Neural crest cell (in vitro differentiated cells): ENCODE data around the gene SLC7A11. TPM values are rescaled to one million over a fixed set of nuclear protein-coding genes. Genes with fewer than 3 reads are reported as not detected.

Source experiments
- DNase-seq: peaks from one replicate; pipeline ENCODE4 v3.0.0; 2021; ENCODE audit warnings: low read depth, mixed read lengths, low spot score
- H3K27ac Mint-ChIP-seq: one replicate; pipeline ENCODE4 v1.8.0; 2021; ENCODE audit warnings: mild to moderate bottlenecking, mixed read lengths; ENCODE audit not compliant: unreplicated experiment
- H3K27me3 Mint-ChIP-seq: 2 replicates; pipeline ENCODE4 v1.8.0; 2021; ENCODE audit warnings: low read depth, mild to moderate bottlenecking, mixed read lengths
- H3K36me3 Mint-ChIP-seq: 2 replicates; pipeline ENCODE4 v1.8.0; 2021; ENCODE audit warnings: low read depth, mild to moderate bottlenecking, mixed read lengths
- H3K4me1 Mint-ChIP-seq: 2 replicates; pipeline ENCODE4 v1.8.0; 2021; ENCODE audit warnings: mixed read lengths
- H3K4me3 Mint-ChIP-seq: one replicate; pipeline ENCODE4 v1.8.0; 2021; ENCODE audit warnings: mild to moderate bottlenecking, mixed read lengths
- H3K9me3 Mint-ChIP-seq: 2 replicates; pipeline ENCODE4 v1.8.0; 2021; ENCODE audit warnings: mixed read lengths
- CTCF ChIP-seq: fragments of 200-600 bp; sonication (generic); conservative IDR thresholded peaks from 2 replicates; pipeline ENCODE4 v1.5.0; 2021; ENCODE audit warnings: antibody characterized with exemption, mild to moderate bottlenecking
- total RNA-seq: library from RNA; stranded (reverse); gene quantifications from 2 replicates; pipeline ENCODE4 v1.2.1, GENCODE V29; 2021

The SLC7A11 gene
- total RNA-seq, 1 donor from 2014 or later = 18.7 TPM

DNA sequence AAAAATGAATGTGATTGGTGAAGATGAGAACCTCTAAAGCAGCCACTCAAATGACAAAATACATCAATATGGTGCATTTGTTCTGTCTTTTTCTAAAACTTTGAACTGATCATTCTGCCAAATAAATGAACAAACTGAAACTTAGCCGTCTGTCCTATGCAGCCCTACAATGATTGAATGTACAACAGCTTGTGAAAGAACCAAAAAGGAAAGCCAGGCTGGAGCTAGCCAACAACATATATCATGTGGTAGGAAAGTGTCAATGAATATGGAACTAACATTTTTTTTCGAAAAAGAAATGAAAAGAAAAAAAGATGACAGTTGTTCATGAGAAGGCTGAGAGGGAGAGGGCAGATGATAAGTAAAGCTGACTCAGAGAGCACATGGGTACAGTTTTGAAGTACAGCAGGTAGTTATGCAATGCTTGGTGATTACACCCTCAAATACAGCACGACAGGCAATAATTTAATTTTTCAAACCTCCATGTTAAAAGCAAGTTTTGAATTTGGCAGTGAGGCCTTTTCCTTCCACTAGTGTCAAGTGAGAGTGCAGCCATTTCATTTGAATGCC is 21.2 kb upstream of the SLC7A11 start:
- H3K4me1 Mint-ChIP-seq = peaks cover 7% of the 10 kb centered on the region
- no peaks in the 10 kb centered on the region for H3K27me3 Mint-ChIP-seq
- H3K27ac Mint-ChIP-seq = no peak overlapping the region
- no peak for TF ChIP-seq CTCF
- peaks cover 4% of the 10 kb centered on the region for H3K9me3 Mint-ChIP-seq
- peaks cover 5% of the 10 kb centered on the region for H3K36me3 Mint-ChIP-seq
- DNase-seq = no peak
- no peak overlapping the region for H3K4me3 Mint-ChIP-seq

DNA sequence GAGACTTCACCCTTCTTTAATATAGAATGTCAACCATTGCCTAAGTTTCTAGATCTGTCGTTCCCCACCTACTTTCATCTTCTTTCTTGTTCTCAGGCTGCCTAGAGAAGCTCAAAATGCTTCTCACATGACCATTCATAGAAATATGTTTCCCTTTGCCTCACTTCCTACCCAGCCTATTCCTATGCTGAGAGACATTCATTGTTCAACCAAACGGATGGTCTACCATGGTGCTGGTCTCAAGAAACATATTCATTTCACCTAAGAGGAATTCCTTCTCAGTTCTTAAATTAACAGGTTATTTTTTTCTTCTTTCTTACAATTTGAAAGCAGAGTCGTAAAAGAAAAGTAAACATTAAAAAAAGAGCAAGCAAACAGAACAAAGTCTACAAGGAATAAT is 20.3 kb upstream of the SLC7A11 start:
- no peak for DNase-seq
- H3K27ac Mint-ChIP-seq = no peak overlapping the region
- H3K4me3 Mint-ChIP-seq = no peak overlapping the region
- peaks cover 3% of the 10 kb centered on the region for H3K4me1 Mint-ChIP-seq
- H3K27me3 Mint-ChIP-seq = no peaks in the 10 kb centered on the region
- TF ChIP-seq CTCF = no peak
- peaks cover 5% of the 10 kb centered on the region for H3K36me3 Mint-ChIP-seq
- H3K9me3 Mint-ChIP-seq = peaks cover 4% of the 10 kb centered on the region

DNA sequence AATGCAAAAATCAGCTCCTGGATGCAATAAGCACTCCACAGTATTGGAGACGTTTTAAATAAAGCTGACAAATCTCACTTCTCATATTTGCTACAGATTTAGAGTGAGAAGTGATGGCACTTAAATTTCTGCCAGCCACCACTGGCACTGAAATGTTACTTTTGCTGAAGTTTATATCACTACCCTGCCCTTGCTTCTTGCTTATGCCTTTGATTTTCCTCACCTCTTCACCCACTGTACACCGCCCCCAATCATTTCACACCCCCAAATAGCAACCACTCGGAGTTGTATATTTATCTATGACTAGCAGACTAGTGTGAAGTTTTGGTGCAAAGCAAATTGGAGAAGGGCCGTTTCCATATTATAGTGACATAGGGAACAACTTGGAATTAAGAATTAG is 19.9 kb upstream of the SLC7A11 start:
- Mint-ChIP-seq H3K9me3 (peaks cover 4% of the 10 kb centered on the region), H3K4me3 (no peak overlapping the region), H3K36me3 (peaks cover 5% of the 10 kb centered on the region), H3K27ac (no peak overlapping the region), H3K4me1 (peaks cover 3% of the 10 kb centered on the region), H3K27me3 (no peaks in the 10 kb centered on the region)
- no peak for DNase-seq
- TF ChIP-seq CTCF = no peak

- no peak for DNase-seq
- H3K36me3 Mint-ChIP-seq = peaks cover 3% of the 10 kb centered on the region
- H3K27me3 Mint-ChIP-seq = no peaks in the 10 kb centered on the region
- TF ChIP-seq CTCF = no peak
- H3K4me3 Mint-ChIP-seq = no peak overlapping the region
- peaks cover 3% of the 10 kb centered on the region for H3K4me1 Mint-ChIP-seq
- H3K27ac Mint-ChIP-seq = no peak overlapping the region
- peaks cover 3% of the 10 kb centered on the region for H3K9me3 Mint-ChIP-seq
These were observed 17.7 kb upstream of the SLC7A11 start for GRCh38 chr4:138259824-138260223.

- Mint-ChIP-seq H3K4me3 (no peak overlapping the region), H3K27ac (no peak overlapping the region), H3K4me1 (peaks cover 3% of the 10 kb centered on the region), H3K36me3 (peaks cover 1% of the 10 kb centered on the region), H3K9me3 (peaks cover 3% of the 10 kb centered on the region), H3K27me3 (no peaks in the 10 kb centered on the region)
- TF ChIP-seq CTCF = no peak
- no peak for DNase-seq
These were observed 17.1 kb upstream of the SLC7A11 start for GRCh38 chr4:138259271-138259670.
